ENCODE results near the gene APOBEC3H. TPM values are rescaled to one million over a fixed set of nuclear protein-coding genes. Genes with fewer than 3 reads are reported as not detected.

Gene APOBEC3H
- total RNA-seq, 1 experiment from 2014 or later: not detected

- no peaks in the 10 kb centered on the region for H3K9me3 ChIP-seq (ENCODE audit: control insufficient read depth, insufficient read depth, low read depth, low read length)
- ATAC-seq (no peak), DNase-seq (ENCODE audit: low read depth, low spot score) (no peak)
- ChIA-PET CTCF (no interaction called here), POLR2A (no interaction called here)
- intact Hi-C loops (cut with micrococcal nuclease; ENCODE audit: unreplicated experiment): no loop called here
- no peak overlapping the region for H3K27ac ChIP-seq (ENCODE audit: low read length)
- no TSS peak for BruUV-seq (replicated peaks)
- no peaks in the 10 kb centered on the region for H3K36me3 ChIP-seq (ENCODE audit: control insufficient read depth, insufficient read depth, low read length)
- no peak overlapping the region for H3K4me3 ChIP-seq (ENCODE audit: low read depth in 2 of 2, low read length in 2 of 2)
- TF ChIP-seq CTCF (IDR thresholded peaks at IDR 0.05) (no peak), REST (IDR thresholded peaks at IDR 0.05; ENCODE audit: insufficient read depth in 1 of 2, low read depth in 2 of 2, low read length in 1 of 2) (no peak), SIN3A (IDR thresholded peaks at IDR 0.05; ENCODE audit: borderline replicate concordance, insufficient read depth, low read depth, low read length) (no peak), TCF7L2 (IDR thresholded peaks at IDR 0.05; ENCODE audit: low read depth, low read length) (no peak), POLR2AphosphoS5 (IDR thresholded peaks at IDR 0.05; ENCODE audit: low read depth, low read length) (no peak)
- in situ Hi-C loops (cut with HindIII; ENCODE audit: low pct_unique_long_range_greater_than_20kb, low sequenced_read_pairs): no loop called here
- H3K27me3 ChIP-seq (ENCODE audit: control insufficient read depth, insufficient read depth, low read length): no peaks in the 10 kb centered on the region
- no peaks in the 10 kb centered on the region for H3K4me1 ChIP-seq (ENCODE audit: control insufficient read depth, insufficient read depth, low read length)
Measured at GRCh38 chr22:39103431-39103830, 6.4 kb downstream of the APOBEC3H start.

- H3K4me3 ChIP-seq (ENCODE audit: low read depth in 2 of 2, low read length in 2 of 2): no peak overlapping the region
- POLR2A ChIA-PET: no interaction called here
- no peaks in the 10 kb centered on the region for H3K4me1 ChIP-seq (ENCODE audit: control insufficient read depth, insufficient read depth, low read length)
- H3K36me3 ChIP-seq (ENCODE audit: control insufficient read depth, insufficient read depth, low read length): no peaks in the 10 kb centered on the region
- no peak overlapping the region for H3K27ac ChIP-seq (ENCODE audit: low read length)
- in situ Hi-C loops (cut with HindIII; ENCODE audit: low pct_unique_long_range_greater_than_20kb, low sequenced_read_pairs): no loop called here
- DNase-seq (ENCODE audit: low read depth, low spot score): no peak
- no peaks in the 10 kb centered on the region for H3K9me3 ChIP-seq (ENCODE audit: control insufficient read depth, insufficient read depth, low read depth, low read length)
- CTCF ChIA-PET: no interaction called here
- H3K27me3 ChIP-seq (ENCODE audit: control insufficient read depth, insufficient read depth, low read length): no peaks in the 10 kb centered on the region
- no peak for ATAC-seq
- no peak for TF ChIP-seq SIN3A (IDR thresholded peaks at IDR 0.05; ENCODE audit: borderline replicate concordance, insufficient read depth, low read depth, low read length)
- no peak for TF ChIP-seq POLR2AphosphoS5 (IDR thresholded peaks at IDR 0.05; ENCODE audit: low read depth, low read length)
- TF ChIP-seq TCF7L2 (IDR thresholded peaks at IDR 0.05; ENCODE audit: low read depth, low read length): no peak
- no peak for TF ChIP-seq REST (IDR thresholded peaks at IDR 0.05; ENCODE audit: insufficient read depth in 1 of 2, low read depth in 2 of 2, low read length in 1 of 2)
- TF ChIP-seq CTCF (IDR thresholded peaks at IDR 0.05): no peak
- intact Hi-C loops (cut with micrococcal nuclease; ENCODE audit: unreplicated experiment): no loop called here
- BruUV-seq (replicated peaks): no TSS peak
Measured at GRCh38 chr22:39106326-39106725, 9.3 kb downstream of the APOBEC3H start.

Measured in Panc1 (cell line).